ENCODE data around the gene FCSK.
"Not testable (repeated sequence)": the region's sequence is repeated elsewhere in the genome, so short reads cannot be mapped to it uniquely, and the experiment has no call there.

FCSK gene

GRCh38 chr16:70523743-70524398, 69.5 kb downstream of the FCSK start, which contains the start of gene SF3B3:
TSS of gene SF3B3 (plus strand) at chr16:70523816. CDS start at chr16:70526657, 2,841 bp downstream.
- Histone ChIP-seq H3K4me1 (ENCODE audit: insufficient read depth, low read length) (peaks cover 9% of the 10 kb centered on the region; the same call in 1 of the 2 replicates), H3K4me3 (ENCODE audit: low read length) (peak within 1 kb of the TSS; percentile 93), H3K9me3 (ENCODE audit: insufficient read depth, low read depth, low read length) (no peaks in the 10 kb centered on the region), H3K27me3 (ENCODE audit: insufficient read depth, low read length) (no peaks in the 10 kb centered on the region), H3K27ac (ENCODE audit: low read length) (peak within 1 kb of the TSS; percentile 96), H3K9ac (ENCODE audit: low read depth, low read length) (peak within 1 kb of the TSS; percentile 100), H3K36me3 (ENCODE audit: insufficient read depth, low read depth, low read length) (peaks cover 37% of the 10 kb centered on the region)

GRCh38 chr16:70524399-70524825, 70.0 kb downstream of the FCSK start:
- Histone ChIP-seq H3K9ac (ENCODE audit: low read depth, low read length) (peak overlapping the region; percentile 100), H3K27ac (ENCODE audit: low read length) (peak overlapping the region; percentile 96), H3K36me3 (ENCODE audit: insufficient read depth, low read depth, low read length) (peaks cover 43% of the 10 kb centered on the region), H3K4me3 (ENCODE audit: low read length) (peak overlapping the region; percentile 93)
- not testable (repeated sequence) for H3K4me1 ChIP-seq (ENCODE audit: insufficient read depth, low read length); H3K27me3 ChIP-seq (ENCODE audit: insufficient read depth, low read length); H3K9me3 ChIP-seq (ENCODE audit: insufficient read depth, low read depth, low read length)

- Histone ChIP-seq H3K4me3 (ENCODE audit: low read length) (peak overlapping the region; percentile 39), H3K27ac (ENCODE audit: low read length) (no peak overlapping the region), H3K9ac (ENCODE audit: low read depth, low read length) (no peak overlapping the region), H3K27me3 (ENCODE audit: insufficient read depth, low read length) (no peaks in the 10 kb centered on the region), H3K36me3 (ENCODE audit: insufficient read depth, low read depth, low read length) (peaks cover 61% of the 10 kb centered on the region), H3K9me3 (ENCODE audit: insufficient read depth, low read depth, low read length) (no peaks in the 10 kb centered on the region), H3K4me1 (ENCODE audit: insufficient read depth, low read length) (peaks cover 9% of the 10 kb centered on the region; the same call in 1 of the 2 replicates)
These were observed 72.0 kb downstream of the FCSK start for GRCh38 chr16:70526403-70526802.

GRCh38 chr16:70527315-70527996, 73.1 kb downstream of the FCSK start:
- H3K36me3 ChIP-seq (ENCODE audit: insufficient read depth, low read depth, low read length), result peaks cover 72% of the 10 kb centered on the region
- no peak overlapping the region for H3K27ac ChIP-seq (ENCODE audit: low read length)
- no peaks in the 10 kb centered on the region for H3K9me3 ChIP-seq (ENCODE audit: insufficient read depth, low read depth, low read length)
- H3K9ac ChIP-seq (ENCODE audit: low read depth, low read length), result no peak overlapping the region
- peaks cover 6% of the 10 kb centered on the region; the same call in 1 of the 2 replicates for H3K4me1 ChIP-seq (ENCODE audit: insufficient read depth, low read length)
- peak overlapping the region; percentile 39 for H3K4me3 ChIP-seq (ENCODE audit: low read length)
- H3K27me3 ChIP-seq (ENCODE audit: insufficient read depth, low read length), result no peaks in the 10 kb centered on the region

- no peak overlapping the region for H3K9ac ChIP-seq (ENCODE audit: low read depth, low read length)
- 0 out of 2 replicates have a peak overlapping the region, but pooled peaks have one; percentile 7 for H3K4me3 ChIP-seq (ENCODE audit: low read length)
- H3K9me3 ChIP-seq (ENCODE audit: insufficient read depth, low read depth, low read length), result no peaks in the 10 kb centered on the region
- no peak overlapping the region for H3K27ac ChIP-seq (ENCODE audit: low read length)
- no peaks in the 10 kb centered on the region for H3K27me3 ChIP-seq (ENCODE audit: insufficient read depth, low read length)
- H3K4me1 ChIP-seq (ENCODE audit: insufficient read depth, low read length), result peaks cover 2% of the 10 kb centered on the region; the same call in 1 of the 2 replicates
- peaks cover 89% of the 10 kb centered on the region for H3K36me3 ChIP-seq (ENCODE audit: insufficient read depth, low read depth, low read length)
These were observed 74.8 kb downstream of the FCSK start for GRCh38 chr16:70529051-70529777.

Data from iPS-20b (cell line).